Endothelial cell of umbilical vein (primary cell): ENCODE data around the gene CCDC73.

Experiments used
- POLR2A ChIP-seq: IDR thresholded peaks from 2 replicates; pipeline ENCODE4 v1.6.1; 2012; ENCODE audit warnings: low read depth, mild to moderate bottlenecking, control low read depth, low read length
- POLR2AphosphoS5 ChIP-seq: IDR thresholded peaks from 2 replicates; pipeline ENCODE4 v1.6.1; 2012; ENCODE audit warnings: low read depth, mild to moderate bottlenecking, control low read depth, low read length, moderate library complexity; ENCODE audit not compliant: insufficient read depth
- TF ChIP-seq, protein P1 (sequence below), 2 donors: IDR thresholded peaks; 1 replicate in 1 of 2; 2 replicates in 1 of 2; pipeline ENCODE4 v1.5.1; 2011; ENCODE audit warnings: low read length in 2 of 2, mild to moderate bottlenecking in 2 of 2, moderate library complexity in 2 of 2, control low read depth in 1 of 2, inconsistent platforms in 1 of 2, low read depth in 1 of 2; ENCODE audit not compliant: insufficient read depth in 1 of 2; ENCODE audit errors: extremely low read depth in 1 of 2

- TF ChIP-seq POLR2AphosphoS5 (no peak), POLR2A (no peak)
- TF ChIP-seq, protein P1, sequence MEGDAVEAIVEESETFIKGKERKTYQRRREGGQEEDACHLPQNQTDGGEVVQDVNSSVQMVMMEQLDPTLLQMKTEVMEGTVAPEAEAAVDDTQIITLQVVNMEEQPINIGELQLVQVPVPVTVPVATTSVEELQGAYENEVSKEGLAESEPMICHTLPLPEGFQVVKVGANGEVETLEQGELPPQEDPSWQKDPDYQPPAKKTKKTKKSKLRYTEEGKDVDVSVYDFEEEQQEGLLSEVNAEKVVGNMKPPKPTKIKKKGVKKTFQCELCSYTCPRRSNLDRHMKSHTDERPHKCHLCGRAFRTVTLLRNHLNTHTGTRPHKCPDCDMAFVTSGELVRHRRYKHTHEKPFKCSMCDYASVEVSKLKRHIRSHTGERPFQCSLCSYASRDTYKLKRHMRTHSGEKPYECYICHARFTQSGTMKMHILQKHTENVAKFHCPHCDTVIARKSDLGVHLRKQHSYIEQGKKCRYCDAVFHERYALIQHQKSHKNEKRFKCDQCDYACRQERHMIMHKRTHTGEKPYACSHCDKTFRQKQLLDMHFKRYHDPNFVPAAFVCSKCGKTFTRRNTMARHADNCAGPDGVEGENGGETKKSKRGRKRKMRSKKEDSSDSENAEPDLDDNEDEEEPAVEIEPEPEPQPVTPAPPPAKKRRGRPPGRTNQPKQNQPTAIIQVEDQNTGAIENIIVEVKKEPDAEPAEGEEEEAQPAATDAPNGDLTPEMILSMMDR (IDR thresholded peaks at IDR 0.05; ENCODE audit: extremely low read depth in 1 of 2, insufficient read depth in 1 of 2, low read depth in 1 of 2, low read length in 2 of 2), result no peak
Observed at GRCh38 chr11:32796425-32796824, 2.0 kb upstream of the CCDC73 start.
